D721Med (cell line): ENCODE measurements around the gene RALGPS1.

Experiments
- DNase-seq: peaks from one replicate; pipeline ENCODE4 v3.0.0; 2011; ENCODE audit warnings: low spot score; ENCODE audit not compliant: insufficient read length
- FAIRE-seq: peaks from 2 replicates; lab custom pipeline; 2011; peaks lifted over from hg19 to GRCh38; lab: Jason Lieb, UNC
- TF ChIP-seq, protein P1 (sequence below): IDR thresholded peaks from 2 replicates; pipeline ENCODE4 v1.5.1; 2012; ENCODE audit warnings: mild to moderate bottlenecking, control low read depth; ENCODE audit not compliant: insufficient read depth; ENCODE audit errors: missing control alignments

The RALGPS1 gene

DNA sequence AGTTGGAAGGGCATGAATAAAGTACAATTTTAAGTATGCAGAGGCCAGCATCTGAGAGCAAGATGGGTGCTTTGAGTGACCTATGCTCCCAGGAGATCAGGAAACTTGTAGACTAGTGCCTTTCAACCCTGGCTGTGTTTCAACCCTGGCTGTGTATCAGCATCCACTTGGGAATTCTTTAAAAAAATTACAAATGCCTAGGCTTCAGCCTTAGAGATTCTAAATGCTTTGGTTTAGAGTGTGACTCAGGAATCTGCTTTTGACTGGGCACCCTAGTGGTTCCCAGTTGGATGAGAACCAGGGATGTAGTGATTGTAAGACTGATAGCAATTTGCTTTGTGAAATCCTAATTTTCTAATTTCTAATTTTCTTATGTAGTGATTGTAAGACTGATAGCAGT is 65.6 kb downstream of the RALGPS1 start:
- DNase-seq (no peak), FAIRE-seq (no peak)
- TF ChIP-seq, protein P1, sequence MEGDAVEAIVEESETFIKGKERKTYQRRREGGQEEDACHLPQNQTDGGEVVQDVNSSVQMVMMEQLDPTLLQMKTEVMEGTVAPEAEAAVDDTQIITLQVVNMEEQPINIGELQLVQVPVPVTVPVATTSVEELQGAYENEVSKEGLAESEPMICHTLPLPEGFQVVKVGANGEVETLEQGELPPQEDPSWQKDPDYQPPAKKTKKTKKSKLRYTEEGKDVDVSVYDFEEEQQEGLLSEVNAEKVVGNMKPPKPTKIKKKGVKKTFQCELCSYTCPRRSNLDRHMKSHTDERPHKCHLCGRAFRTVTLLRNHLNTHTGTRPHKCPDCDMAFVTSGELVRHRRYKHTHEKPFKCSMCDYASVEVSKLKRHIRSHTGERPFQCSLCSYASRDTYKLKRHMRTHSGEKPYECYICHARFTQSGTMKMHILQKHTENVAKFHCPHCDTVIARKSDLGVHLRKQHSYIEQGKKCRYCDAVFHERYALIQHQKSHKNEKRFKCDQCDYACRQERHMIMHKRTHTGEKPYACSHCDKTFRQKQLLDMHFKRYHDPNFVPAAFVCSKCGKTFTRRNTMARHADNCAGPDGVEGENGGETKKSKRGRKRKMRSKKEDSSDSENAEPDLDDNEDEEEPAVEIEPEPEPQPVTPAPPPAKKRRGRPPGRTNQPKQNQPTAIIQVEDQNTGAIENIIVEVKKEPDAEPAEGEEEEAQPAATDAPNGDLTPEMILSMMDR, result no peak

DNA sequence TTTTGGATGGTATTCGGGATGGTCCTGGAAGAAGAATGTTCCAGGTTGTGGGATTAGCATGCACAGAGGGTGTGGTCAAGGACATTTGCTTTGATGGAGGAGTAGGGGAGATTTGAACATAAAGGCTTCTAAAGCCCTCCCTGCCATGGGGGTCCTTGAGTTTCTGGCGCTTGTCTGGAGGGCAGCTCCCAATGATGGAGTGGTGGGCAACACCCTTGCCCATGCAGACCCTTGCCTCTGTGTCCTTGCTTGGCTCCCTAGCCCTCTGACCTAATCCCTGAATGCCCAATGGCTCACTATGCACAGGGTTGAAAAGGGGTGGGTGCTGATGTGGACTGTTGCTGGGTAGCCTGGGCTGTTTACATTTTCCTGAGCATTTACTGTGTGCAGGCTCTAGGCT is 66.6 kb downstream of the RALGPS1 start:
- TF ChIP-seq, protein P1, result no peak
- DNase-seq, result no peak
- FAIRE-seq, result no peak

DNA sequence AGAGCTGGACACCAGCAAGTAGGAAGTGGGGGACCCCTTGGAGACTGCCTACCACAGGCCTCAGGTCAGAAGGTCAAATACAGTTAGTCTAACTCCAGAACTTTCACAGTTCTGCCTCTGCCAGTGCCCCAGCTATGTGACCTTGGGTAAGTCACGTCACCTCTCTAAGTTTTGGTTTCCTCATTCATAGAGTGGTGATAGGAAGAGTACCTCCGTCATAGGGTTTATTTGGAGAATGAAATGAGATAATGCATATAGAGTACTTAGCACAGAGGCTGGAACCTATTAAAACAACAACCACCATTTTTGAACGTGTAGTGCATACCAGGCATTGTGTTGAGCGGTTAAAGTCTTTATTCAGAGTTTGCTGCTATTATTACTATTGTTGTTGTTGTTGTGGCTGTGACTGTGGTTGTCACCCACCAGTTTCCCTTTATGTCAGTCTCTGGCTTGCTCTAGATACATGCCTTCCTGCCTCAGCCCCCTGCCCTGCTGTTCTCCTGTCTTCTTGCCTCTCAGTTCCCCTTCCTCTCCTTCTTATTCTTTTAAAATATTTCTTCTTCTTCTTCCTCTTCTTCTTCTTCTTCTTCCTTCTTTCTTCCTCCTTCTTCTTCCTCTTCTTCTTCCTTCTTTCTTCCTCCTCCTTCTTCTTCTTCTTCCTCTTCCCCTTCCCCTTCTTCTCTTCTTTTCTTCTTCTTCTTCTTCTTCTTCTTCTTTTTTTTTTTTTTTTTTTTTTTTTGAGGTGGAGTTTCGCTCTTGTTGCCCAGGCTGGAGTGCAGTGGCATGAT is 67.8 kb downstream of the RALGPS1 start:
- no peak for DNase-seq
- TF ChIP-seq, protein P1, result no peak
- FAIRE-seq, result no peak

DNA sequence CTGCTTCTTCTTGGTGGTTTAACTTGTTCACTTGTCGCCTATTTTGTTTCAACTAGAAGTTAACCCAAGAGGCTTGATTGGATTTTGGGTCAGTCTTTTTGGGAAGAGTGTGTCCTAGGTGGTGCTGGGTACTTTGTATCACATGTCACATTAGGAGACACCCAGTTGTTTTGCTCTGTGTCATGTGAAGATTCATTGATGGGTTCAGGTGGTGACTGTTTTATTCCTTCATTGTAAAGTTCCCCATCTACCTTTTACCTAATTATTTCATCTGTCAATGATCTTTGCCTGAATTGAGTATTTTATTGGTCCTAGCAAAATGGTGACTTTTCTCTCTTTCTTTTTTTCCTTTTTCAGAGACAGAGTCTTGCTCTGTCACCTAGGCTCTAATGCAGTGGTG is 69.2 kb downstream of the RALGPS1 start:
- TF ChIP-seq, protein P1, result no peak
- no peak for FAIRE-seq

DNA sequence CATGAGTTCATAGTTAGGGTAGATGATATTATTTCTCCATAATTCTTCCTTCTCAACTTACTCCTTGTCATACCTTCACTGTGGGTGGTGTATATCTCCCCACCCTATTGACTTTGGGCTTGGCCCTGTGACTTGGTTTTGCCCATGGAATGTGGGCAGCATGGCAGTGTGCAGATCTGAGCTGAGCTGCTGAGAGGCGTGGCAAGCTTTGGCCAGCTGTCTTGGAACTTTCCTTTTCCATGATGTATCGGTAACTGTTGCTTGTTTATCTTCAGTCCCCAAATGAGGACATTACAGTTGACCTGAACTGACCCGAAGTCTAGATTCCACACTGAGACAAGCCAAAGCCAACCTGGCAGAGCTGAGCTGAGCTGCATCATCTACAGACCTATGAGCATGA is 70.4 kb downstream of the RALGPS1 start:
- TF ChIP-seq, protein P1, result no peak
- DNase-seq (no peak), FAIRE-seq (no peak)

More for the DNA sequence above, 69.2 kb downstream of the RALGPS1 start:
- no peak for DNase-seq

DNA sequence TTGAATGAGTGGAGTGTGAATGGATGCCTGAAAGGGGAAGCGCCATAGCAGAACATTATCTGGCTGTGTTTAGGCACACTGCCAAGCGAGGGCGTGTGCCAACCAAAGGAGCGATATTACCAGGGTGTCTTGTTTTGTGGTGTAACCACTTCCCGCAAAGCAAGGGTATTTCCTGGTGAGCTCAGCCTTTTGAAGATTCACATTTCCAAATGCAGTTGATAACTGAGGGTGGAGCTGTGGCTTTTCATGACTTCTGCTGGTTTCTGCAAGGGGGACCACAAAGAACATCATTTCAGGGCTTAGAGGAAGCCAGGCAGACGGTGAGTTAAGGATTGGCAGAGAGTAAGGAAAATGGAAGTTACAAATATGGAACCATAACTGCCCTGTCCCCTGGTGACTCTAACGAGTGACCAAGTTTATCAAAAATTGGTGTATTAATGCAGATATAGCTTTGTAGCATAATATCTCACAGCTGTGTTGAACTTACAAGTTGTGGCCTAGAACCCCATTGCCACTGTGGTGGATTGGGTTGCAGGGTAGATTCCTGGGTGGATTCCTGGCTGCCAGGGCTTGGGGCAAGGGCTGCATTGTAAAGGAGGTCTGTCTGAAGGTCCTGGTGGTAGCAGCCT is 71.4 kb downstream of the RALGPS1 start:
- TF ChIP-seq, protein P1, result no peak
- FAIRE-seq (no peak), DNase-seq (no peak)

DNA sequence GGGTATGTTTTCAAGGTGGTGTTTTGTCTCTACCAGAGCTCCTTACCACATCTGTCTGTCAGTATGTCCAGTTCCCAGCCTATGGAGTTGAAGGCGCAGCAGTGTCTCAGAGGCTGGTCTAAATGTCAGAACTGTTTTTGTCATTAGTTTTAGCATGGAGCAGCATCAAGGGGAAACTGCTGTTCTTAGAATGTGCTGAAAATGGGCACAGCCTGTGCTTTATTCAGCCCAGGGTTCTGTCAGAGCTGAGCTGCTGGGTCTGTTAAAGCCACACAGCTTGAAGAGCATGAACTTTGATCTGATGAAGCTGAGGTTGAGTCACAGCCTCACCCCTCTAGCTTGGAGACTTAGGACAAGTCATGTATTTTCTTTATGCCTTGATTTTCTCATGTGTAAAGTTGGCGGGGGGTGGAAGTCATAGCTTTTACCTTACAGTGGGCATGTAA is 71.9 kb downstream of the RALGPS1 start:
- TF ChIP-seq, protein P1, result no peak
- DNase-seq, result no peak
- FAIRE-seq, result no peak
